Caco-2 (cell line): ENCODE measurements around the gene ST6GALNAC1. TPM values are rescaled to one million over a fixed set of nuclear protein-coding genes. Genes with fewer than 3 reads are reported as not detected.
"Not testable (repeated sequence)": the region's sequence is repeated elsewhere in the genome, so short reads cannot be mapped to it uniquely, and the experiment has no call there.

Experiments used
- BruUV-seq: library from RNA; stranded (reverse); fragments of 400-500 nt; replicated peaks from 2 replicates; lab custom pipeline; 2021; lab: Mats Ljungman, UMichigan
- CTCF ChIA-PET: fragments of 300-600 bp; sonication (Branson Sonifier 250); formaldehyde crosslinking; loops from one replicate; lab custom pipeline; 2022; ENCODE audit warnings: antibody characterized with exemption; lab: Charles Lee
- POLR2A ChIA-PET: fragments of 300-600 bp; sonication (Branson Sonifier 250); formaldehyde crosslinking; loops from one replicate; lab custom pipeline; 2022; ENCODE audit warnings: antibody characterized with exemption; lab: Charles Lee
- DNase-seq, 2 experiments: peaks; one replicate each; pipeline versions ENCODE4 v3.0.0 to v3.0.0-alpha.2; 2020 to 2022
- H3K27me3 ChIP-seq: replicated peaks from 2 replicates; pipeline ENCODE4 v1.6.0; 2011; ENCODE audit warnings: low read length; ENCODE audit not compliant: control insufficient read depth, insufficient read depth
- H3K36me3 ChIP-seq: 2 replicates; pipeline ENCODE4 v1.5.1; 2011; ENCODE audit warnings: low read length; ENCODE audit not compliant: control insufficient read depth, insufficient read depth
- H3K4me1 ChIP-seq: fragments of 250-450 bp; sonication (Bioruptor Pico); 2 replicates; pipeline ENCODE4 v1.5.1; 2020; ENCODE audit warnings: mild to moderate bottlenecking
- H3K4me3 ChIP-seq: 2 replicates; pipeline ENCODE4 v1.5.1; 2011; ENCODE audit warnings: low read depth, mild to moderate bottlenecking, control low read depth, low read length
- H3K9me3 ChIP-seq: fragments of 250-450 bp; sonication (Bioruptor Pico); 2 replicates; pipeline ENCODE4 v1.5.1; 2020; ENCODE audit warnings: mild to moderate bottlenecking, moderate library complexity
- H3K27ac Mint-ChIP-seq: one replicate; pipeline ENCODE4 v1.8.0; 2022; ENCODE audit warnings: mixed read lengths; ENCODE audit not compliant: unreplicated experiment
- H3K27me3 Mint-ChIP-seq: one replicate; pipeline ENCODE4 v1.8.0; 2022; ENCODE audit warnings: mixed read lengths; ENCODE audit not compliant: insufficient read depth, unreplicated experiment
- H3K36me3 Mint-ChIP-seq: one replicate; pipeline ENCODE4 v1.8.0; 2022; ENCODE audit warnings: mild to moderate bottlenecking, mixed read lengths; ENCODE audit not compliant: insufficient read depth, unreplicated experiment
- H3K4me1 Mint-ChIP-seq: one replicate; pipeline ENCODE4 v1.8.0; 2022; ENCODE audit warnings: low read depth, mixed read lengths; ENCODE audit not compliant: unreplicated experiment
- H3K4me3 Mint-ChIP-seq: one replicate; pipeline ENCODE4 v1.8.0; 2022; ENCODE audit warnings: mild to moderate bottlenecking, moderate library complexity, mixed read lengths; ENCODE audit not compliant: unreplicated experiment
- H3K9me3 Mint-ChIP-seq: one replicate; pipeline ENCODE4 v1.8.0; 2022; ENCODE audit warnings: mixed read lengths; ENCODE audit not compliant: unreplicated experiment
- CTCF ChIP-seq, 2 experiments: fragments of 200-600 bp in 1 of 2; IDR thresholded peaks; 1 replicate in 1 of 2; 2 replicates in 1 of 2; pipeline versions ENCODE4 v1.5.1 to v1.8.0; 2011 to 2022; ENCODE audit warnings: antibody characterized with exemption in 1 of 2, control low read depth in 1 of 2, inconsistent platforms in 1 of 2, low read depth in 1 of 2, low read length in 1 of 2, mild to moderate bottlenecking in 1 of 2, moderate library complexity in 1 of 2; ENCODE audit not compliant: insufficient read depth in 1 of 2, severe bottlenecking in 1 of 2, unreplicated experiment in 1 of 2
- intact Hi-C: fragments of 100-400 bp; cut with micrococcal nuclease; formaldehyde crosslinking; loops from one replicate; pipeline ENCODE4 v1.10.0; 2022; ENCODE audit not compliant: unreplicated experiment
- total RNA-seq: library from RNA; stranded (reverse); gene quantifications from 2 replicates; pipeline ENCODE4 v1.2.3, GENCODE V29; 2022

The ST6GALNAC1 gene
- total RNA-seq, 1 experiment from 2014 or later = 1.7 TPM

- H3K9me3 ChIP-seq = peaks cover 19% of the 10 kb centered on the region
- H3K36me3 ChIP-seq = no peaks in the 10 kb centered on the region; the same call in 1 of the 2 replicates
- no peak overlapping the region for H3K4me3 ChIP-seq
- no TSS peak for BruUV-seq
- peaks cover 30% of the 10 kb centered on the region for H3K36me3 Mint-ChIP-seq
- intact Hi-C loops = loop anchor here (1.0 kb wide), 1 partner anchor 28 kb away; no protein-coding TSS in a partner anchor
- no peaks in the 10 kb centered on the region for H3K9me3 Mint-ChIP-seq
- H3K27ac Mint-ChIP-seq = peak overlapping the region; percentile 91
- H3K4me1 ChIP-seq = peaks cover 33% of the 10 kb centered on the region
- no peaks in the 10 kb centered on the region for H3K27me3 ChIP-seq
- ChIA-PET CTCF (interaction anchor here (0.6 to 4.0 kb wide), 7 partner anchors 11 to 84 kb away, joined by 3 to 29 read pairs (median 6); no protein-coding TSS in a partner anchor), POLR2A (interaction anchor here (0.5 to 1.3 kb wide), 3 partner anchors 12 to 73 kb away, joined by 3 to 4 read pairs (median 3); no protein-coding TSS in a partner anchor)
- peak overlapping the region; percentile 49 for H3K4me3 Mint-ChIP-seq
- H3K27me3 Mint-ChIP-seq = no peaks in the 10 kb centered on the region
- H3K4me1 Mint-ChIP-seq = peaks cover 38% of the 10 kb centered on the region
- TF ChIP-seq CTCF (IDR thresholded peaks at IDR 0.05; ENCODE audit: insufficient read depth in 1 of 2, low read depth in 1 of 2, low read length in 1 of 2, severe bottlenecking in 1 of 2, unreplicated experiment in 1 of 2) = peak in 1 of 2 experiments; percentile 33
- DNase-seq = peak; percentile 87 to 94
Observed at GRCh38 chr17:76612977-76613851, 30.3 kb downstream of the ST6GALNAC1 start.

DNA sequence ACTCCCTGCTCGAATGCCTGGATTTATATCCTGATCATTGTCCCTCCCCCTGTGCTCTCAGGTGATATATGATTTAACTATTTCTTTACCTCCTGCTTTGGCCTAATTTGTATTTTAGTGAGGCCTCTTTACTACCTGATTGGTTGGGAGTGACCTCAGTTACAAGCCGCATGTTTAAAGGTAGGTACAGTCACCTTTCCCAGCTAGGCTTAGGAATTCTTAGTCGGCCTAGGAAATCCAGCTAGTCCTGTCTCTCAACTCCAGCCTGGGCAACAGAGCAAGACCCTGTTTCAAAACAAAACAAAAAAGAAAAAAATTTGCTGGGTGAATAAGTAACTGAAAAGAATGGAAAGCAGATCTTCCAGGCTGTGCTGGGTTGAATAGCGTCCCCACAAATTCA, 31.1 kb downstream of the ST6GALNAC1 start:
- no peaks in the 10 kb centered on the region for H3K9me3 Mint-ChIP-seq
- Histone ChIP-seq H3K9me3 (peaks cover 19% of the 10 kb centered on the region), H3K27me3 (no peaks in the 10 kb centered on the region), H3K4me1 (peaks cover 33% of the 10 kb centered on the region), H3K36me3 (no peaks in the 10 kb centered on the region; the same call in 1 of the 2 replicates), H3K4me3 (no peak overlapping the region)
- H3K27me3 Mint-ChIP-seq = no peaks in the 10 kb centered on the region
- CTCF ChIA-PET = interaction anchor here (0.6 to 4.0 kb wide), 6 partner anchors 11 to 74 kb away, joined by 3 to 29 read pairs (median 4); no protein-coding TSS in a partner anchor
- no peak for DNase-seq
- TF ChIP-seq CTCF (IDR thresholded peaks at IDR 0.05; ENCODE audit: insufficient read depth in 1 of 2, low read depth in 1 of 2, low read length in 1 of 2, severe bottlenecking in 1 of 2, unreplicated experiment in 1 of 2) = no peak
- H3K27ac Mint-ChIP-seq = peak overlapping the region; percentile 91
- peak overlapping the region; percentile 49 for H3K4me3 Mint-ChIP-seq
- H3K4me1 Mint-ChIP-seq = peaks cover 38% of the 10 kb centered on the region
- peaks cover 30% of the 10 kb centered on the region for H3K36me3 Mint-ChIP-seq
- BruUV-seq = no TSS peak
- POLR2A ChIA-PET = interaction anchor here (1.5 kb wide), 1 partner anchor 55 kb away, joined by 7 read pairs; no protein-coding TSS in a partner anchor
- intact Hi-C loops = no loop called here

DNA sequence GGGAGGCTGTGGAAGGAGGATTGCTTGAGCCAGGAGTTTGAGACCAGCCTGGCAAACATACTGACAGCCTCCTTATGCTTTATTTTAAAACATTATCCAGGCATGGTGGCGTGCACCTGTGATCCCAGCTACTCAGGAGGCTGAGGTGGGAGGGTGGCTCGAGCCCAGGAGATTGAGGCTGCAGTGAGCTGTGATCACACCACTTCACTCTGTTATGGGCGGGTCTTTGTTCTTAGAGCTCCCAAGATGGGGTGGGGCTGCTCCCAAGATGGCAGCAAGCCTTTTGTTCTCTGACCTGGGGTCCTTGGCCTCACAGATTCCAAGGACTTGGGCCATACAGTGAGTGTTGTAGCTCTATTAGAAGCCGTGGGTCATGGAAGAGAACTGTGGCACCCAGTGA, 31.8 kb downstream of the ST6GALNAC1 start:
- CTCF ChIA-PET = interaction anchor here (0.6 to 4.0 kb wide), 9 partner anchors 8 to 420 kb away, joined by 3 to 29 read pairs (median 3); no protein-coding TSS in a partner anchor
- no TSS peak for BruUV-seq
- H3K4me1 ChIP-seq = peaks cover 33% of the 10 kb centered on the region
- intact Hi-C loops = no loop called here
- peak overlapping the region; percentile 91 for H3K27ac Mint-ChIP-seq
- H3K4me3 ChIP-seq = no peak overlapping the region
- H3K9me3 Mint-ChIP-seq = no peaks in the 10 kb centered on the region
- peaks cover 19% of the 10 kb centered on the region for H3K9me3 ChIP-seq
- peaks cover 30% of the 10 kb centered on the region for H3K36me3 Mint-ChIP-seq
- no peaks in the 10 kb centered on the region for H3K27me3 ChIP-seq
- H3K36me3 ChIP-seq = no peaks in the 10 kb centered on the region; the same call in 1 of the 2 replicates
- no peak overlapping the region for H3K4me3 Mint-ChIP-seq
- POLR2A ChIA-PET = interaction anchor here (0.6 to 1.5 kb wide), 2 partner anchors 50 to 55 kb away, joined by 7 to 9 read pairs; no protein-coding TSS in a partner anchor
- H3K4me1 Mint-ChIP-seq = peaks cover 38% of the 10 kb centered on the region
- no peak for DNase-seq
- TF ChIP-seq CTCF (IDR thresholded peaks at IDR 0.05; ENCODE audit: insufficient read depth in 1 of 2, low read depth in 1 of 2, low read length in 1 of 2, severe bottlenecking in 1 of 2, unreplicated experiment in 1 of 2) = no peak
- H3K27me3 Mint-ChIP-seq = no peaks in the 10 kb centered on the region

GRCh38 chr17:76611080-76611749, 32.3 kb downstream of the ST6GALNAC1 start:
- Histone ChIP-seq H3K9me3 (peaks cover 19% of the 10 kb centered on the region), H3K4me1 (peaks cover 33% of the 10 kb centered on the region)
- DNase-seq, H3K4me3 Mint-ChIP-seq, BruUV-seq, H3K27me3 ChIP-seq, H3K27me3 Mint-ChIP-seq, H3K36me3 ChIP-seq, intact Hi-C loops, H3K4me3 ChIP-seq, H3K9me3 Mint-ChIP-seq: not testable (repeated sequence)
- H3K27ac Mint-ChIP-seq = peak overlapping the region; percentile 91
- ChIA-PET CTCF (interaction anchor here (0.5 to 4.0 kb wide), 9 partner anchors 7 to 1531 kb away, joined by 3 to 29 read pairs (median 4); no protein-coding TSS in a partner anchor), POLR2A (interaction anchor here (0.6 to 1.5 kb wide), 2 partner anchors 49 to 54 kb away, joined by 7 to 9 read pairs; no protein-coding TSS in a partner anchor)
- peaks cover 30% of the 10 kb centered on the region for H3K36me3 Mint-ChIP-seq
- H3K4me1 Mint-ChIP-seq = peaks cover 38% of the 10 kb centered on the region
